Measurements from ENCODE around the gene SUSD3.

Gene SUSD3

DNA sequence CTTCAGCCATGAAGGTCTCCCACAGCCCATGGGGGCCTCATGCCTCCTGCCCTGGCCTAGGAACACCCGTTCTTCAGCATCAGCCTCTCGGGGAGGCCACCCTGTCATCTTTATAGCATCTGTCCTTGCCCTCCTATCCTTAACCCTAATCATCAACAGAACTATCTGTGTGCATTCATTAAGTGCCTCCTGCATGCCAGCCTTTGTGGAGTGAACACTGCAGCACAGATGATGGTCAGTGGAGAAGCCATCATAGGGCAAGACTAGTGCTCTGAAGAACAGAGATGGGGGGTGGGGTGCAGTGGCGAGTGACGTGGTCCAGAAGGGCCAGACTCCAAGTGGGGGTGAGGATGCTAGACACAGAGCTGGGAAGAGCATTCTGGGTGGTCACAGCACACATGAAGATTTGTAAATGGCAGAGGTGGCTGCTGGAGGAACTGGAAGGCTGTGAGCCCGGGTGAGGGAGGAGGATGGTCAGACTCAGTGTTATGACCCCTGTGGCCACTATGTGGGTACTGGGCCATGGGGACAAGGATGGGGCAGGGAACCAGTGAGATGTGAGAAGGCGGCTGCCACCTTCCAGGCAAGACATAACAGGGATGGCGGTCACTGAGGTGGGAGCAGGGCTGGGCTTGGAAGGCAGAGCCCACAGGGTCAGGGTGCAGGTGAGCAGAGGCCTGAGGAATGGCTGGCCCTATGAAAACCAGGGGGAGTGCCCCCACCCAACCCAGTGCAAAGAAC lies 33.9 kb downstream of the SUSD3 start:
- Mint-ChIP-seq H3K4me1 (peaks cover 41% of the 10 kb centered on the region), H3K27me3 (ENCODE audit: low read depth) (no peaks in the 10 kb centered on the region), H3K27ac (peak overlapping the region; percentile 80 to 93 (median 88)), H3K36me3 (ENCODE audit: low read depth) (no peaks in the 10 kb centered on the region), H3K4me3 (peak overlapping the region in 1 of 3 experiments; percentile 32), H3K9me3 (no peaks in the 10 kb centered on the region)
- TF ChIP-seq CTCF (IDR thresholded peaks at IDR 0.05; ENCODE audit: unreplicated experiment in 3 of 3): no peak

- no peak for TF ChIP-seq CTCF (IDR thresholded peaks at IDR 0.05; ENCODE audit: unreplicated experiment in 3 of 3)
- H3K27me3 Mint-ChIP-seq (ENCODE audit: low read depth): no peaks in the 10 kb centered on the region
Measured at GRCh38 chr9:93093127-93093876, 34.8 kb downstream of the SUSD3 start.

GRCh38 chr9:93093877-93094657 lies 35.6 kb downstream of the SUSD3 start:
- Mint-ChIP-seq H3K36me3 (ENCODE audit: low read depth) (no peaks in the 10 kb centered on the region), H3K27me3 (ENCODE audit: low read depth) (no peaks in the 10 kb centered on the region), H3K4me3 (peak overlapping the region; percentile 82 to 86 (median 85)), H3K4me1 (peaks cover 51% of the 10 kb centered on the region), H3K27ac (peak overlapping the region; percentile 80 to 97 (median 88)), H3K9me3 (no peaks in the 10 kb centered on the region)
- no peak for TF ChIP-seq CTCF (IDR thresholded peaks at IDR 0.05; ENCODE audit: unreplicated experiment in 3 of 3)

More at GRCh38 chr9:93093127-93093876, 34.8 kb downstream of the SUSD3 start:
- Mint-ChIP-seq H3K27ac (peak overlapping the region; percentile 80 to 93 (median 88)), H3K9me3 (no peaks in the 10 kb centered on the region), H3K4me1 (peaks cover 50% of the 10 kb centered on the region), H3K36me3 (ENCODE audit: low read depth) (no peaks in the 10 kb centered on the region), H3K4me3 (peak overlapping the region; percentile 10 to 36 (median 28))

- Mint-ChIP-seq H3K36me3 (ENCODE audit: low read depth) (no peaks in the 10 kb centered on the region), H3K4me3 (peak overlapping the region; percentile 82 to 86 (median 85)), H3K9me3 (no peaks in the 10 kb centered on the region), H3K4me1 (peaks cover 51% of the 10 kb centered on the region), H3K27me3 (ENCODE audit: low read depth) (no peaks in the 10 kb centered on the region), H3K27ac (peak overlapping the region; percentile 80 to 97 (median 88))
- TF ChIP-seq CTCF (IDR thresholded peaks at IDR 0.05; ENCODE audit: unreplicated experiment in 3 of 3): no peak
Measured at GRCh38 chr9:93094658-93095204, 36.2 kb downstream of the SUSD3 start.

DNA sequence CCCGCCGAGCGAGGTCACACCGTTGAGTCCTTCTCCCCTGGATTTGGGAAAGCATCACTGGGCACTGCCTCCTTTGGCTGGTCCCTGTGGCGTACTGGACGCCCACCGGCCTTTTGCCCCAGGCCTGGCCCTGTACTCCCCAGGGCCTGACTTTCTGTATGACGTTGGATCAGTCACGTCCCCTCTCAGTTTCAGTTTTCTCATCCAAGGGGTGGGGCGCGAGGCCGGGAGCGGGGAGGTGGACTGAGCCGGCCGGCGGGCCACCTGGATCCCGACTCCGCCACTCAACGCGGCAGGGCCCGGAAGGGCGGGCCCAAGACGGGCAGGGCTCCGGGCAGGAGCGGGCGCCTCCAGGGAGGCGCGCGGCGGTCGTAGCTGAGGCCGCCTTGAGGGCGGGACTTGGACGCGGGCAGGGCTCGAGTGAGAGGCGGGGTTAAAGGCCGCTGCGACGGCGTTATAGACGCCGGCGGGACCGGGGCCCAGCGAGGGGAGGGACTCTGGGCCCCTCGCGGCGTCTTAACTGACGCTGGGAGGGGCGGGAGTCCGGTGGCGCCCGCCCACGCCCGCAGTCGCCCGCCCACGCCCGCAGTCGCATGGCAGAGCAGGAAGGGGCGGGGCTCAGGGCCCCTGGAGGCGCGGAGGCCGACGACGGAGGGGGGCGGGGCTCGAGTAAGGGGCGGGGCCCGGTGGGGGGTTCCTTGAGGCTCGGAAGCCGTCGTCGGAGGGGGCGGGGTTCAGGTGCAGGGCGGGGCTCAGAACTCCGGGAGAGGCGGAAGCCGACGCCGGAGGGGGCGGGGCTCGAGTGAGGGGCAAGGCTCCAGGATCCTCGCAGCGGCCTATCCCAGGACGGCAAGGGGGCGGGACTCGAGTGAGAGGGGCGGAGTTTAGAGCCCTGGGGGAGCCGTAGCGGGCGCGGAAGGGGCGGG lies 37.0 kb downstream of the SUSD3 start:
- peak overlapping the region; percentile 80 to 97 (median 88) for H3K27ac Mint-ChIP-seq
- H3K4me1 Mint-ChIP-seq: peaks cover 51% of the 10 kb centered on the region
- peak overlapping the region; percentile 82 to 86 (median 85) for H3K4me3 Mint-ChIP-seq
- H3K9me3 Mint-ChIP-seq: peaks cover 1% of the 10 kb centered on the region
- no peak for TF ChIP-seq CTCF (IDR thresholded peaks at IDR 0.05; ENCODE audit: unreplicated experiment in 3 of 3)
- no peaks in the 10 kb centered on the region for H3K27me3 Mint-ChIP-seq (ENCODE audit: low read depth)
- peaks cover 2% of the 10 kb centered on the region for H3K36me3 Mint-ChIP-seq (ENCODE audit: low read depth)
